HK-2 (cell line): ENCODE measurements around the gene TSTD1.
A peak's percentile ranks its signal among the peaks of the same experiment; 100 is the strongest.
"Not testable (repeated sequence)": the region's sequence is repeated elsewhere in the genome, so short reads cannot be mapped to it uniquely, and the experiment has no call there.

Experiments used
- DNase-seq: peaks from one replicate; pipeline ENCODE4 v3.0.0-alpha.2; 2018; ENCODE audit not compliant: unreplicated experiment

The TSTD1 gene

GRCh38 chr1:161037661-161038522 lies 872 bp downstream of the TSTD1 start:
- DNase-seq = no peak

GRCh38 chr1:161033751-161034150 lies 5.0 kb downstream of the TSTD1 start:
- DNase-seq = no peak

- no peak for DNase-seq
Observed at GRCh38 chr1:161032409-161032808, 6.4 kb downstream of the TSTD1 start.

GRCh38 chr1:161031874-161032273 lies 6.9 kb downstream of the TSTD1 start:
- no peak for DNase-seq

- DNase-seq = not testable (repeated sequence)
Observed at GRCh38 chr1:161029466-161029865, 9.3 kb downstream of the TSTD1 start.

GRCh38 chr1:161026954-161027353 lies 11.8 kb downstream of the TSTD1 start:
- not testable (repeated sequence) for DNase-seq

- DNase-seq = not testable (repeated sequence)
Observed at GRCh38 chr1:161022432-161022831, 16.3 kb downstream of the TSTD1 start.

- DNase-seq = no peak
Observed at GRCh38 chr1:161021970-161022353, 16.8 kb downstream of the TSTD1 start.

GRCh38 chr1:161021165-161021969 lies 17.4 kb downstream of the TSTD1 start:
- peak; percentile 95 for DNase-seq

- DNase-seq = peak; percentile 59
Observed at GRCh38 chr1:161020509-161021164, 18.1 kb downstream of the TSTD1 start, which contains the start of gene F11R. Gene F11R (minus strand): TSS chr1:161021152. CDS start chr1:161021073, 79 bp downstream.

- no peak for DNase-seq
Observed at GRCh38 chr1:161019751-161020495, 18.8 kb downstream of the TSTD1 start.

GRCh38 chr1:161019111-161019660 lies 19.6 kb downstream of the TSTD1 start:
- DNase-seq = not testable (repeated sequence)

GRCh38 chr1:161018631-161018930 lies 20.2 kb downstream of the TSTD1 start:
- no peak for DNase-seq

- no peak for DNase-seq
Observed at GRCh38 chr1:161017756-161018630, 20.8 kb downstream of the TSTD1 start.

GRCh38 chr1:161017181-161017580 lies 21.6 kb downstream of the TSTD1 start:
- DNase-seq = not testable (repeated sequence)

GRCh38 chr1:161016683-161017082 lies 22.1 kb downstream of the TSTD1 start:
- DNase-seq = not testable (repeated sequence)

GRCh38 chr1:161013488-161014230 lies 25.1 kb downstream of the TSTD1 start:
- DNase-seq = peak; percentile 74

- no peak for DNase-seq
Observed at GRCh38 chr1:161013131-161013487, 25.7 kb downstream of the TSTD1 start.

- no peak for DNase-seq
Observed at GRCh38 chr1:161012420-161012819, 26.3 kb downstream of the TSTD1 start.
